SK-N-SH (cell line): ENCODE data around the gene ADGRG7. TPM values are rescaled to one million over a fixed set of nuclear protein-coding genes. Genes with fewer than 3 reads are reported as not detected.

ENCODE experiments used
- CTCF ChIA-PET: fragments of 300-600, 350-600 bp; formaldehyde crosslinking; extraction: SDS; loops from one replicate; lab custom pipeline; 2021; lab: Yijun Ruan, JAX
- POLR2A ChIA-PET: fragments of 350-600 bp; sonication (Branson Sonifier 250); formaldehyde crosslinking; extraction: SDS; loops from one replicate; lab custom pipeline; 2020; ENCODE audit warnings: antibody characterized with exemption, inconsistent platforms; lab: Yijun Ruan, JAX
- DNase-seq: peaks from one replicate; pipeline ENCODE4 v3.0.0; 2012
- H2AFZ ChIP-seq: fragments of 200-600 bp; sonication (generic); 2 replicates; pipeline ENCODE4 v1.8.1; 2016; ENCODE audit warnings: antibody characterized with exemption, mild to moderate bottlenecking, low read depth
- H3F3A ChIP-seq: fragments of 200-600 bp; sonication (generic); replicated peaks from 2 replicates; pipeline ENCODE3; 2016; ENCODE audit warnings: antibody characterized with exemption, mild to moderate bottlenecking; ENCODE audit not compliant: insufficient read depth
- H3K27ac ChIP-seq, 2 experiments: fragments of 200-500 bp in 1 of 2; fragments of 200-600 bp in 1 of 2; sonication (Bioruptor generic) in 1 of 2; sonication (generic), shearing (Covaris generic) in 1 of 2; 2 replicates each; pipeline versions ENCODE4 v1.5.1 to v1.6.1; 2014 to 2016; ENCODE audit warnings: low read depth in 2 of 2, inconsistent platforms in 1 of 2, low read length in 1 of 2, mild to moderate bottlenecking in 1 of 2, mixed read lengths in 1 of 2
- H3K27me3 ChIP-seq: fragments of 200-600 bp; sonication (generic), shearing (Covaris generic); 2 replicates; pipeline ENCODE4 v1.6.1; 2016; ENCODE audit warnings: mixed run types; ENCODE audit not compliant: insufficient read depth
- H3K36me3 ChIP-seq, 2 experiments: fragments of 200-500 bp in 1 of 2; fragments of 200-600 bp in 1 of 2; sonication (Bioruptor generic) in 1 of 2; sonication (generic) in 1 of 2; replicated peaks in 1 of 2; 2 replicates each; pipeline versions ENCODE3 to v1.5.1; 2014 to 2016; ENCODE audit warnings: low read length in 1 of 2, mild to moderate bottlenecking in 1 of 2; ENCODE audit not compliant: insufficient read depth in 2 of 2, control insufficient read depth in 1 of 2
- H3K4me1 ChIP-seq, 2 experiments: fragments of 200-500 bp in 1 of 2; fragments of 200-600 bp in 1 of 2; sonication (Bioruptor generic) in 1 of 2; sonication (generic), shearing (Covaris generic) in 1 of 2; 2 replicates each; pipeline versions ENCODE4 v1.5.1 to v1.6.1; 2014 to 2016; ENCODE audit warnings: low read depth in 1 of 2, low read length in 1 of 2, mixed run types in 1 of 2; ENCODE audit not compliant: insufficient read depth in 2 of 2, control insufficient read depth in 1 of 2
- H3K4me2 ChIP-seq: fragments of 200-600 bp; sonication (generic), shearing (Covaris generic); 2 replicates; pipeline ENCODE4 v1.6.1; 2017; ENCODE audit warnings: mixed run types
- H3K4me3 ChIP-seq, 2 experiments: fragments of 200-500 bp in 1 of 2; fragments of 200-600 bp in 1 of 2; sonication (Bioruptor generic) in 1 of 2; sonication (generic), shearing (Covaris generic) in 1 of 2; 2 replicates each; pipeline versions ENCODE4 v1.5.1 to v1.8.1; 2014 to 2016; ENCODE audit warnings: low read depth in 2 of 2, inconsistent platforms in 1 of 2, low read length in 1 of 2, mild to moderate bottlenecking in 1 of 2, mixed read lengths in 1 of 2, moderate library complexity in 1 of 2
- H3K79me2 ChIP-seq: fragments of 200-600 bp; sonication (generic); 2 replicates; pipeline ENCODE4 v1.8.1; 2017; ENCODE audit warnings: mild to moderate bottlenecking; ENCODE audit not compliant: insufficient read depth
- H3K9ac ChIP-seq: fragments of 200-600 bp; sonication (generic); 2 replicates; pipeline ENCODE4 v1.6.1; 2017; ENCODE audit warnings: mixed run types
- H3K9me2 ChIP-seq: fragments of 200-600 bp; sonication (generic); 2 replicates; pipeline ENCODE4 v1.6.1; 2017; ENCODE audit warnings: mixed run types
- H3K9me3 ChIP-seq: fragments of 200-600 bp; sonication (generic); 2 replicates; pipeline ENCODE4 v1.6.1; 2017; ENCODE audit warnings: mixed run types, mild to moderate bottlenecking, moderate library complexity
- H4K20me1 ChIP-seq: fragments of 200-600 bp; sonication (generic); 2 replicates; pipeline ENCODE4 v1.6.1; 2017; ENCODE audit warnings: mild to moderate bottlenecking, mixed run types; ENCODE audit not compliant: insufficient read depth
- CHD2 ChIP-seq: fragments of 150-350 bp; IDR thresholded peaks from 2 replicates; pipeline ENCODE4 v1.6.1; 2018; ENCODE audit warnings: low read length; ENCODE audit not compliant: partially characterized antibody
- ELF1 ChIP-seq: IDR thresholded peaks from 2 replicates; pipeline ENCODE4 v1.4.0; 2012
- GABPA ChIP-seq: IDR thresholded peaks from 2 replicates; pipeline ENCODE4 v1.4.0; 2012; ENCODE audit warnings: low read depth, mild to moderate bottlenecking
- IRF3 ChIP-seq: fragments of 150-350 bp; IDR thresholded peaks from 2 replicates; pipeline ENCODE4 v1.6.1; 2016; ENCODE audit warnings: mild to moderate bottlenecking, low read depth, low read length
- MAX ChIP-seq: IDR thresholded peaks from 2 replicates; pipeline ENCODE4 v1.4.0; 2012; ENCODE audit warnings: low read depth
- MEF2A ChIP-seq: IDR thresholded peaks from 2 replicates; pipeline ENCODE4 v1.4.0; 2012; ENCODE audit warnings: low read depth, borderline replicate concordance
- NRF1 ChIP-seq: IDR thresholded peaks from 2 replicates; pipeline ENCODE4 v1.6.1; 2012; ENCODE audit warnings: low read depth, mild to moderate bottlenecking, low read length
- PBX3 ChIP-seq: IDR thresholded peaks from 2 replicates; pipeline ENCODE4; 2012
- POLR2AphosphoS5 ChIP-seq: IDR thresholded peaks from 2 replicates; pipeline ENCODE4 v1.6.1; 2012; ENCODE audit warnings: low read depth, low read length
- RFX5 ChIP-seq: IDR thresholded peaks from 2 replicates; pipeline ENCODE4 v1.6.1; 2012; ENCODE audit warnings: mild to moderate bottlenecking, improper control_type of control experiment, low read length
- SIN3A ChIP-seq: IDR thresholded peaks from 2 replicates; pipeline ENCODE4 v1.6.1; 2012; ENCODE audit warnings: low read depth, mild to moderate bottlenecking, low read length, moderate library complexity, borderline replicate concordance
- SMC3 ChIP-seq: IDR thresholded peaks from 2 replicates; pipeline ENCODE4 v1.6.1; 2012; ENCODE audit warnings: low read depth, low read length, improper control_type of control experiment
- TCF12 ChIP-seq: IDR thresholded peaks from 2 replicates; pipeline ENCODE4 v1.4.0; 2012
- USF1 ChIP-seq: IDR thresholded peaks from 2 replicates; pipeline ENCODE4 v1.4.0; 2012; ENCODE audit warnings: low read depth, borderline replicate concordance
- WGBS: methylation state at CpG from one replicate; pipeline ENCODE4 v1.1.6; 2017; ENCODE audit warnings: low lambda C conversion rate; 5-methylcytosine and 5-hydroxymethylcytosine counted together
- polyA plus RNA-seq, 3 experiments: library from polyadenylated mRNA; depleted of rRNA; stranded (reverse); fragments of >200 nt; gene quantifications; 2 replicates each; pipeline ENCODE4 v1.2.3, GENCODE V29; 2012
- TF ChIP-seq, protein P1 (sequence below): IDR thresholded peaks from 2 replicates; pipeline ENCODE4 v1.4.0; 2012; ENCODE audit warnings: low read depth, borderline replicate concordance
- TF ChIP-seq, protein P2 (sequence below): IDR thresholded peaks from 2 replicates; pipeline ENCODE4 v1.6.1; 2012; ENCODE audit warnings: mild to moderate bottlenecking, low read depth, low read length, moderate library complexity

Gene ADGRG7
- polyA plus RNA-seq, 1 of the 3 experiments (the other 2 are of a cell fraction) = not detected

GRCh38 chr3:100708644-100708988 is 99.2 kb downstream of the ADGRG7 start (continued):
- TF ChIP-seq, protein P1, sequence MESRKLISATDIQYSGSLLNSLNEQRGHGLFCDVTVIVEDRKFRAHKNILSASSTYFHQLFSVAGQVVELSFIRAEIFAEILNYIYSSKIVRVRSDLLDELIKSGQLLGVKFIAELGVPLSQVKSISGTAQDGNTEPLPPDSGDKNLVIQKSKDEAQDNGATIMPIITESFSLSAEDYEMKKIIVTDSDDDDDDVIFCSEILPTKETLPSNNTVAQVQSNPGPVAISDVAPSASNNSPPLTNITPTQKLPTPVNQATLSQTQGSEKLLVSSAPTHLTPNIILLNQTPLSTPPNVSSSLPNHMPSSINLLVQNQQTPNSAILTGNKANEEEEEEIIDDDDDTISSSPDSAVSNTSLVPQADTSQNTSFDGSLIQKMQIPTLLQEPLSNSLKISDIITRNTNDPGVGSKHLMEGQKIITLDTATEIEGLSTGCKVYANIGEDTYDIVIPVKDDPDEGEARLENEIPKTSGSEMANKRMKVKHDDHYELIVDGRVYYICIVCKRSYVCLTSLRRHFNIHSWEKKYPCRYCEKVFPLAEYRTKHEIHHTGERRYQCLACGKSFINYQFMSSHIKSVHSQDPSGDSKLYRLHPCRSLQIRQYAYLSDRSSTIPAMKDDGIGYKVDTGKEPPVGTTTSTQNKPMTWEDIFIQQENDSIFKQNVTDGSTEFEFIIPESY = no peak
- no peak for TF ChIP-seq IRF3
- TF ChIP-seq SIN3A = no peak
- TF ChIP-seq MEF2A = no peak

- Histone ChIP-seq H3K27me3 (no peaks in the 10 kb centered on the region), H4K20me1 (peaks cover 36% of the 10 kb centered on the region), H2AFZ (peak within 1 kb of the TSS; percentile 75), H3F3A (peaks cover 29% of the 10 kb centered on the region), H3K9me2 (no peaks in the 10 kb centered on the region), H3K9ac (peak within 1 kb of the TSS; percentile 95), H3K27ac (peak within 1 kb of the TSS; percentile 85 to 95)
- WGBS = under 1% methylated on average over 41 of the region's 76 CpGs
- peak; percentile 98 for DNase-seq
- TF ChIP-seq TCF12 (peak; percentile 12; the same call in 1 of the 2 replicates), PBX3 (peak; percentile 42; the same call in 1 of the 2 replicates), USF1 (no peak), MAX (peak; percentile 68), NRF1 (peak; percentile 94), ELF1 (peak; percentile 86), CHD2 (peak; percentile 89), RFX5 (peak; percentile 49; the same call in 1 of the 2 replicates), SMC3 (no peak; the same call in 1 of the 2 replicates), POLR2AphosphoS5 (peak; percentile 87), GABPA (peak; percentile 84)
- TF ChIP-seq, protein P2, sequence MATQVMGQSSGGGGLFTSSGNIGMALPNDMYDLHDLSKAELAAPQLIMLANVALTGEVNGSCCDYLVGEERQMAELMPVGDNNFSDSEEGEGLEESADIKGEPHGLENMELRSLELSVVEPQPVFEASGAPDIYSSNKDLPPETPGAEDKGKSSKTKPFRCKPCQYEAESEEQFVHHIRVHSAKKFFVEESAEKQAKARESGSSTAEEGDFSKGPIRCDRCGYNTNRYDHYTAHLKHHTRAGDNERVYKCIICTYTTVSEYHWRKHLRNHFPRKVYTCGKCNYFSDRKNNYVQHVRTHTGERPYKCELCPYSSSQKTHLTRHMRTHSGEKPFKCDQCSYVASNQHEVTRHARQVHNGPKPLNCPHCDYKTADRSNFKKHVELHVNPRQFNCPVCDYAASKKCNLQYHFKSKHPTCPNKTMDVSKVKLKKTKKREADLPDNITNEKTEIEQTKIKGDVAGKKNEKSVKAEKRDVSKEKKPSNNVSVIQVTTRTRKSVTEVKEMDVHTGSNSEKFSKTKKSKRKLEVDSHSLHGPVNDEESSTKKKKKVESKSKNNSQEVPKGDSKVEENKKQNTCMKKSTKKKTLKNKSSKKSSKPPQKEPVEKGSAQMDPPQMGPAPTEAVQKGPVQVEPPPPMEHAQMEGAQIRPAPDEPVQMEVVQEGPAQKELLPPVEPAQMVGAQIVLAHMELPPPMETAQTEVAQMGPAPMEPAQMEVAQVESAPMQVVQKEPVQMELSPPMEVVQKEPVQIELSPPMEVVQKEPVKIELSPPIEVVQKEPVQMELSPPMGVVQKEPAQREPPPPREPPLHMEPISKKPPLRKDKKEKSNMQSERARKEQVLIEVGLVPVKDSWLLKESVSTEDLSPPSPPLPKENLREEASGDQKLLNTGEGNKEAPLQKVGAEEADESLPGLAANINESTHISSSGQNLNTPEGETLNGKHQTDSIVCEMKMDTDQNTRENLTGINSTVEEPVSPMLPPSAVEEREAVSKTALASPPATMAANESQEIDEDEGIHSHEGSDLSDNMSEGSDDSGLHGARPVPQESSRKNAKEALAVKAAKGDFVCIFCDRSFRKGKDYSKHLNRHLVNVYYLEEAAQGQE = no peak
- TF ChIP-seq, protein P1 = peak; percentile 64; the same call in 1 of the 2 replicates
- TF ChIP-seq, all 33 proteins: peak for 10
- Histone ChIP-seq H3K4me3 (peak within 1 kb of the TSS; percentile 77 to 88), H3K36me3 (peaks cover 6 to 33% of the 10 kb centered on the region in 2 experiments), H3K4me1 (peaks cover 8 to 21% of the 10 kb centered on the region in 2 experiments), H3K79me2 (peaks cover 45% of the 10 kb centered on the region), H3K9me3 (no peaks in the 10 kb centered on the region), H3K4me2 (peak within 1 kb of the TSS; percentile 81)
- ChIA-PET POLR2A (interaction anchor here (0.7 kb wide), 1 partner anchor 877 kb away, joined by 4 read pairs; no protein-coding TSS in a partner anchor), CTCF (interaction anchor here (0.9 to 1.1 kb wide), 3 partner anchors 41 to 118 kb away, joined by 3 to 5 read pairs (median 3); no protein-coding TSS in a partner anchor)
These were observed 99.8 kb downstream of the ADGRG7 start, which contains the start of gene TFG for GRCh38 chr3:100708989-100709841. Gene TFG, plus strand, starts transcription at chr3:100709494. Its CDS starts 4,192 bp downstream, at chr3:100713686.
